ENCODE results near the gene AHI1.

GRCh38 chr6:135271626-135272025 is 225.9 kb downstream of the AHI1 start:
- TF ChIP-seq CTCF (IDR thresholded peaks at IDR 0.05; ENCODE audit: low read depth, low read length): no peak
- TF ChIP-seq POLR2A (IDR thresholded peaks at IDR 0.05; ENCODE audit: extremely low read depth, insufficient read length): no peak
- no peak for TF ChIP-seq MYC (IDR thresholded peaks at IDR 0.05; ENCODE audit: low read depth, low read length)
- no peak for TF ChIP-seq MAX (IDR thresholded peaks at IDR 0.05; ENCODE audit: low read depth, low read length)
